ENCODE measurements around the gene NOTCH4.

NOTCH4 gene

GRCh38 chr6:32177788-32178546, 45.9 kb downstream of the NOTCH4 start, which contains the start of gene RNF5:
RNF5 (plus strand) TSS chr6:32178405; CDS start chr6:32178512, 107 bp downstream.
- peak within 1 kb of the TSS; percentile 90 for H3K9ac ChIP-seq (ENCODE audit: low read length)
- H3K27me3 ChIP-seq (ENCODE audit: low read depth, low read length), result no peaks in the 10 kb centered on the region
- no peaks in the 10 kb centered on the region for H4K20me1 ChIP-seq (ENCODE audit: insufficient read depth, low read length)
- peak within 1 kb of the TSS; percentile 98 for H3K4me2 ChIP-seq (ENCODE audit: low read length)
- H3K27ac ChIP-seq (ENCODE audit: low read length), result peak within 1 kb of the TSS; percentile 90
- peaks cover 26% of the 10 kb centered on the region for H3K79me2 ChIP-seq (ENCODE audit: low read length)
- H3K9me3 ChIP-seq (ENCODE audit: insufficient read depth, low read length), result no peaks in the 10 kb centered on the region
- H3K4me3 ChIP-seq (ENCODE audit: low read length), result peak within 1 kb of the TSS; percentile 99
- peaks cover 22% of the 10 kb centered on the region for H3K4me1 ChIP-seq (ENCODE audit: low read length)
- no peak within 1 kb of the TSS; the same call in 1 of the 2 replicates for H2AFZ ChIP-seq (ENCODE audit: low read depth, low read length)
- TF ChIP-seq EZH2phosphoT487 (IDR thresholded peaks at IDR 0.05; ENCODE audit: low read depth) (no peak), CTCF (IDR thresholded peaks at IDR 0.05; ENCODE audit: low read depth, low read length) (no peak)
- H3K36me3 ChIP-seq (replicated peaks; ENCODE audit: low read depth, low read length), result peaks cover 6% of the 10 kb centered on the region

GRCh38 chr6:32177183-32177787, 46.6 kb downstream of the NOTCH4 start:
- Histone ChIP-seq H3K27ac (ENCODE audit: low read length) (peak overlapping the region; percentile 90), H3K4me3 (ENCODE audit: low read length) (peak overlapping the region; percentile 99), H4K20me1 (ENCODE audit: insufficient read depth, low read length) (no peaks in the 10 kb centered on the region), H3K9ac (ENCODE audit: low read length) (peak overlapping the region; percentile 90), H3K36me3 (replicated peaks; ENCODE audit: low read depth, low read length) (peaks cover under 1% of the 10 kb centered on the region), H3K27me3 (ENCODE audit: low read depth, low read length) (no peaks in the 10 kb centered on the region), H3K4me2 (ENCODE audit: low read length) (peak overlapping the region; percentile 98), H3K4me1 (ENCODE audit: low read length) (peaks cover 22% of the 10 kb centered on the region), H2AFZ (ENCODE audit: low read depth, low read length) (no peak overlapping the region; the same call in 1 of the 2 replicates), H3K79me2 (ENCODE audit: low read length) (peaks cover 26% of the 10 kb centered on the region), H3K9me3 (ENCODE audit: insufficient read depth, low read length) (no peaks in the 10 kb centered on the region)
- TF ChIP-seq CTCF (IDR thresholded peaks at IDR 0.05; ENCODE audit: low read depth, low read length), result no peak
- no peak for TF ChIP-seq EZH2phosphoT487 (IDR thresholded peaks at IDR 0.05; ENCODE audit: low read depth)

- no peak overlapping the region for H2AFZ ChIP-seq (ENCODE audit: low read depth, low read length)
- no peaks in the 10 kb centered on the region for H3K9me3 ChIP-seq (ENCODE audit: insufficient read depth, low read length)
- H3K9ac ChIP-seq (ENCODE audit: low read length), result peak overlapping the region; percentile 90
- H4K20me1 ChIP-seq (ENCODE audit: insufficient read depth, low read length), result no peaks in the 10 kb centered on the region
- peak overlapping the region; percentile 99 for H3K4me3 ChIP-seq (ENCODE audit: low read length)
- peaks cover 26% of the 10 kb centered on the region for H3K79me2 ChIP-seq (ENCODE audit: low read length)
- peaks cover 22% of the 10 kb centered on the region for H3K4me1 ChIP-seq (ENCODE audit: low read length)
- no peaks in the 10 kb centered on the region for H3K36me3 ChIP-seq (replicated peaks; ENCODE audit: low read depth, low read length)
- peak overlapping the region; percentile 98 for H3K4me2 ChIP-seq (ENCODE audit: low read length)
- TF ChIP-seq EZH2phosphoT487 (IDR thresholded peaks at IDR 0.05; ENCODE audit: low read depth), result no peak
- no peak for TF ChIP-seq CTCF (IDR thresholded peaks at IDR 0.05; ENCODE audit: low read depth, low read length)
- H3K27ac ChIP-seq (ENCODE audit: low read length), result peak overlapping the region; percentile 90
- H3K27me3 ChIP-seq (ENCODE audit: low read depth, low read length), result no peaks in the 10 kb centered on the region
Measured at GRCh38 chr6:32176476-32177182, 47.2 kb downstream of the NOTCH4 start.
